NT2/D1 (cell line): ENCODE measurements around the gene SRM.
"Not testable (repeated sequence)": the region's sequence is repeated elsewhere in the genome, so short reads cannot be mapped to it uniquely, and the experiment has no call there.

Experiments
- DNase-seq: peaks from one replicate; pipeline ENCODE4 v3.0.0-alpha.2; 2011; ENCODE audit warnings: low read depth, low spot score
- H3K27me3 ChIP-seq: 2 replicates; pipeline ENCODE4 v1.6.0; 2011; ENCODE audit warnings: mild to moderate bottlenecking; ENCODE audit not compliant: insufficient read length, insufficient read depth
- H3K36me3 ChIP-seq: 2 replicates; pipeline ENCODE4 v1.6.1; 2011; ENCODE audit warnings: mild to moderate bottlenecking, low read length, mixed read lengths; ENCODE audit not compliant: insufficient read depth, insufficient read length
- H3K4me1 ChIP-seq: 2 replicates; pipeline ENCODE4 v1.5.1; 2011; ENCODE audit not compliant: insufficient read depth, insufficient read length
- H3K4me3 ChIP-seq: 2 replicates; pipeline ENCODE4 v1.5.1; 2011; ENCODE audit warnings: low read depth; ENCODE audit not compliant: insufficient read length
- H3K9ac ChIP-seq: 2 replicates; pipeline ENCODE4 v1.6.0; 2011; ENCODE audit warnings: low read depth; ENCODE audit not compliant: insufficient read length
- H3K9me3 ChIP-seq: 2 replicates; pipeline ENCODE4 v1.5.1; 2011; ENCODE audit warnings: mild to moderate bottlenecking, low read length; ENCODE audit not compliant: insufficient read depth
- SUZ12 ChIP-seq: IDR thresholded peaks from 2 replicates; pipeline ENCODE4 v1.6.1; 2011; ENCODE audit not compliant: insufficient read length, insufficient read depth; ENCODE audit errors: extremely low read depth
- YY1 ChIP-seq: IDR thresholded peaks from 2 replicates; pipeline ENCODE4 v1.6.1; 2011; ENCODE audit not compliant: insufficient read length, insufficient read depth
- ZNF274 ChIP-seq: IDR thresholded peaks from 2 replicates; pipeline ENCODE4 v1.6.1; 2011; ENCODE audit warnings: mild to moderate bottlenecking, low read depth, low read length

Gene SRM

GRCh38 chr1:11023201-11023600 is 36.6 kb downstream of the SRM start:
- no peaks in the 10 kb centered on the region for H3K27me3 ChIP-seq
- H3K36me3 ChIP-seq: peaks cover 74% of the 10 kb centered on the region
- DNase-seq: no peak
- TF ChIP-seq YY1: no peak
- no peak for TF ChIP-seq ZNF274
- no peak for TF ChIP-seq SUZ12
- no peaks in the 10 kb centered on the region for H3K9me3 ChIP-seq
- no peak overlapping the region for H3K4me3 ChIP-seq
- H3K9ac ChIP-seq: no peak overlapping the region
- H3K4me1 ChIP-seq: no peaks in the 10 kb centered on the region

GRCh38 chr1:11019971-11020370 is 39.8 kb downstream of the SRM start:
- Histone ChIP-seq H3K4me3 (no peak overlapping the region), H3K4me1 (no peaks in the 10 kb centered on the region), H3K9me3 (no peaks in the 10 kb centered on the region), H3K9ac (no peak overlapping the region), H3K27me3 (no peaks in the 10 kb centered on the region), H3K36me3 (peaks cover 77% of the 10 kb centered on the region)
- TF ChIP-seq SUZ12: no peak
- DNase-seq: no peak

- peaks cover 77% of the 10 kb centered on the region for H3K36me3 ChIP-seq
These were observed 40.5 kb downstream of the SRM start for GRCh38 chr1:11019358-11019757.

GRCh38 chr1:11013160-11013531 is 46.7 kb downstream of the SRM start:
- DNase-seq: no peak
- Histone ChIP-seq H3K9ac (peak overlapping the region; percentile 99), H3K36me3 (peaks cover 45% of the 10 kb centered on the region), H3K4me3 (peak overlapping the region; percentile 95), H3K4me1 (no peaks in the 10 kb centered on the region), H3K27me3 (no peaks in the 10 kb centered on the region), H3K9me3 (no peaks in the 10 kb centered on the region)
- no peak for TF ChIP-seq SUZ12
- TF ChIP-seq ZNF274: no peak
- no peak for TF ChIP-seq YY1

More at GRCh38 chr1:11019358-11019757, 40.5 kb downstream of the SRM start:
- not testable (repeated sequence) for H3K27me3 ChIP-seq, DNase-seq, H3K9ac ChIP-seq, H3K9me3 ChIP-seq, H3K4me1 ChIP-seq, H3K4me3 ChIP-seq

GRCh38 chr1:11012260-11013159 is 47.3 kb downstream of the SRM start, which contains the start of gene TARDBP:
TSS of gene TARDBP (plus strand) at chr1:11012654. CDS start at chr1:11013728, 1,074 bp downstream.
- peak; percentile 73 for TF ChIP-seq YY1
- TF ChIP-seq ZNF274: no peak
- peaks cover 42% of the 10 kb centered on the region for H3K36me3 ChIP-seq
- no peaks in the 10 kb centered on the region for H3K9me3 ChIP-seq

More at GRCh38 chr1:11012260-11013159, 47.3 kb downstream of the SRM start, which contains the start of gene TARDBP:
- peak within 1 kb of the TSS; percentile 95 for H3K4me3 ChIP-seq
- DNase-seq: peak; percentile 73
- no peaks in the 10 kb centered on the region for H3K27me3 ChIP-seq
- peak within 1 kb of the TSS; percentile 99 for H3K9ac ChIP-seq
- H3K4me1 ChIP-seq: no peaks in the 10 kb centered on the region
